ENCODE results near the gene PRKG1. TPM values are rescaled to one million over a fixed set of nuclear protein-coding genes. Genes with fewer than 3 reads are reported as not detected.

The PRKG1 gene
- total RNA-seq, 2 donors from 2014 or later: 145 to 381 TPM

DNA sequence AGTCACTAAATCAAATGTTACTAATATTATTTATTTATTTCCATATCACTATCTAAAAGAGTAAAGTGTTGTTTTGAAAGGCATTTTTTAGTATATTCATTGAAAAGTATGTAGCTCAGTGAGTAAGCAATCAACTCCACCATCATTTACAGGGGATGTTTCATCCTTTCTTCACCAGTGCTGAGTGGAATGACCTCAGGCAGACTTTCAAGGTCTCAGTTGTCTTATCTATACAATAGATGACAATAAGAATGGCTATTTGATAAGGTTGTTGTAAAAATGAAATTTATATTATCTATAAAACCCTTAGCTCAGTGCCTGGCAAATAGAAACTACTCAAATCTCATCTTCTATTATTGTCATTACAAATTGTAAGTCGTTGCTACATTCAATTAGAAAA is 829.4 kb downstream of the PRKG1 start:
- DNase-seq (ENCODE audit: low spot score): no peak
- Histone ChIP-seq H3K4me1 (ENCODE audit: control insufficient read depth in 1 of 2, low read depth in 2 of 2) (peaks cover 8 to 19% of the 10 kb centered on the region in 2 donors), H3K4me3 (no peak overlapping the region), H3K9me3 (no peaks in the 10 kb centered on the region), H3K27me3 (replicated peaks; ENCODE audit: insufficient read depth) (no peaks in the 10 kb centered on the region), H3K36me3 (no peaks in the 10 kb centered on the region), H3K27ac (no peak overlapping the region)
- TF ChIP-seq, protein P1, sequence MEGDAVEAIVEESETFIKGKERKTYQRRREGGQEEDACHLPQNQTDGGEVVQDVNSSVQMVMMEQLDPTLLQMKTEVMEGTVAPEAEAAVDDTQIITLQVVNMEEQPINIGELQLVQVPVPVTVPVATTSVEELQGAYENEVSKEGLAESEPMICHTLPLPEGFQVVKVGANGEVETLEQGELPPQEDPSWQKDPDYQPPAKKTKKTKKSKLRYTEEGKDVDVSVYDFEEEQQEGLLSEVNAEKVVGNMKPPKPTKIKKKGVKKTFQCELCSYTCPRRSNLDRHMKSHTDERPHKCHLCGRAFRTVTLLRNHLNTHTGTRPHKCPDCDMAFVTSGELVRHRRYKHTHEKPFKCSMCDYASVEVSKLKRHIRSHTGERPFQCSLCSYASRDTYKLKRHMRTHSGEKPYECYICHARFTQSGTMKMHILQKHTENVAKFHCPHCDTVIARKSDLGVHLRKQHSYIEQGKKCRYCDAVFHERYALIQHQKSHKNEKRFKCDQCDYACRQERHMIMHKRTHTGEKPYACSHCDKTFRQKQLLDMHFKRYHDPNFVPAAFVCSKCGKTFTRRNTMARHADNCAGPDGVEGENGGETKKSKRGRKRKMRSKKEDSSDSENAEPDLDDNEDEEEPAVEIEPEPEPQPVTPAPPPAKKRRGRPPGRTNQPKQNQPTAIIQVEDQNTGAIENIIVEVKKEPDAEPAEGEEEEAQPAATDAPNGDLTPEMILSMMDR (IDR thresholded peaks at IDR 0.05): no peak
- ATAC-seq (ENCODE audit: insufficient number of reproducible peaks, low FRiP score, low read depth): no peak

DNA sequence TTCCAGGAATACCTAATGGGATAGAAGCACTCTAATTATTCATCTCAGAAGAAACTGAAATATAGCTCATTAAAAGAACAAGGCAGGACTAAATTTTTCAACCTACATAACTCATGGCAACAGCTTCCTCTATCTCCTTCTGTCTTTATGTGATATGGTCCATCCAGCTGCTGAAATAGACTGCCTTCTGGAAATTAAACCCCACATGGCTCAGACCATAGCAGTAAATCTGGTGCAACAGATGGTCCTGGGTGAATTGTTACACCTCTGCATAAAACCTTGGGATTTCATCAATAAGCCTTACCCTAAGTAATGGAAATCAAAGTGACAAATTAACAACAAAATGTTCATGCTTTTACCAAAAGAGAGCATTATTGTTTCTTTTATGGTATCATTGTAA is 830.7 kb downstream of the PRKG1 start:
- Histone ChIP-seq H3K36me3 (no peaks in the 10 kb centered on the region), H3K27ac (no peak overlapping the region), H3K27me3 (replicated peaks; ENCODE audit: insufficient read depth) (no peaks in the 10 kb centered on the region), H3K4me1 (ENCODE audit: control insufficient read depth in 1 of 2, low read depth in 2 of 2) (peaks cover 11 to 19% of the 10 kb centered on the region in 2 donors), H3K9me3 (no peaks in the 10 kb centered on the region), H3K4me3 (no peak overlapping the region)
- ATAC-seq (ENCODE audit: insufficient number of reproducible peaks, low FRiP score, low read depth): no peak
- DNase-seq (ENCODE audit: low spot score): no peak
- TF ChIP-seq, protein P1 (IDR thresholded peaks at IDR 0.05): no peak

DNA sequence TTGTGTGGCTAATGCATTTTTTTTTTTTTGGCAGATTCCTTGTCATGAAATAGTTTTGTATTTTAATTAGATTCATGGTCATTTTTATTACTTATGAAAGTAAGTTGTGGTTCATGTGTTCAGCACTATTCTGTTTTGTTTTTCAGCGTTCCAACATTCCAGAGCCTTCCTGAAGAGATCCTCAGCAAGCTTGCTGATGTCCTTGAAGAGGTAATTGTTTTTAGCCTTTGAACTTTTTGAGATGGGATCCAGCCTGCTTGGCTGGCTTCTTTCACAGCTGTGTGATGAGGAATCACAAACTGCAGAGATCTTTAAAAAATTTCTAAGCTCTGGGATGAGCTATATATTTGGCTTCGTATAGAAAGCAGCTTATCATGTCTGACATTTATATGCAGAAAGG is 833.1 kb downstream of the PRKG1 start:
- ATAC-seq (ENCODE audit: insufficient number of reproducible peaks, low FRiP score, low read depth) (no peak), DNase-seq (ENCODE audit: low spot score) (no peak)
- no peaks in the 10 kb centered on the region for H3K27me3 ChIP-seq (replicated peaks; ENCODE audit: insufficient read depth)
- TF ChIP-seq, protein P1 (IDR thresholded peaks at IDR 0.05): no peak
- peaks cover 19 to 39% of the 10 kb centered on the region in 2 donors for H3K4me1 ChIP-seq (ENCODE audit: control insufficient read depth in 1 of 2, low read depth in 2 of 2)
- no peaks in the 10 kb centered on the region for H3K36me3 ChIP-seq
- H3K27ac ChIP-seq: no peak overlapping the region
- H3K9me3 ChIP-seq: no peaks in the 10 kb centered on the region
- H3K4me3 ChIP-seq: no peak overlapping the region

DNA sequence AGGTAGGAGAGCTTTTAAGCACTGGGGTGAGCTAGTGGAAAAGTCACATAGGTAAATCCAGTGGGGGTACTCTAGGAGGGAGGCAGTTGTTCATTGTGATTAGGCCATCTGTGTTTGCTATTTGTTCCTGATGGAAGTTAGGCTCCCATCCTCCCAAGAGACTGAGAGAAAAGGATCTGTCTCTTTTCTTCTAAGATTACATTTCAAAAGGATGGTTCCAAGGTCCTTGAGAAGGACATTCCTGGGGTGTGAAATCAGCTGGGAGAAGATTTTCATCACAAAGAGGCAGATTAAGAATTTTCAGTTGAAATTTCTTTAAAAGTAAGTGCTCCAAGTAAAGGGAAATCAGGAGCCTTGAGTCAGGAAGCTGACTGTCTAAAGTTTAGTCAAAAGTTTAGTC is 835.9 kb downstream of the PRKG1 start:
- Histone ChIP-seq H3K9me3 (no peaks in the 10 kb centered on the region), H3K27me3 (replicated peaks; ENCODE audit: insufficient read depth) (no peaks in the 10 kb centered on the region), H3K36me3 (no peaks in the 10 kb centered on the region), H3K27ac (no peak overlapping the region), H3K4me3 (no peak overlapping the region), H3K4me1 (ENCODE audit: control insufficient read depth in 1 of 2, low read depth in 2 of 2) (peaks cover 19 to 51% of the 10 kb centered on the region in 2 donors)
- DNase-seq (ENCODE audit: low spot score): no peak
- ATAC-seq (ENCODE audit: insufficient number of reproducible peaks, low FRiP score, low read depth): no peak
- TF ChIP-seq, protein P1 (IDR thresholded peaks at IDR 0.05): no peak

DNA sequence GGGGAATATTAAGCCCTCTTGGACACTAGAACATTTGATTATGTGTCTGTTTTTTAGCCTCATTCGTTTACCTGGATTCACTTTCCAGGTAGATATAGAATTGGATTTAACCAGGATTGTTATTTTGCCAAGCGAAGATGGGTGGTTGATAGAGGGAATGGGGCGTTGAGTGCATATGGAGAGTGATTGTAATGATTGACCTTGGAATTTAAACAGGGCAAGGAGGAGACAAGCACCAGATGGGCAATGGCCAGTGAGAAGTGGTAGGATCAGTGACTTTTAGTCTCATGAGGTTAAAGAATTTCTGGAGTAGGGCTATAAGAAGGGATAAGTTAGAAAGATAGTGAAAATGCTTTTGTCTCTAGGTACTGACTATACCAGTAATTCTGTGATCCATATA is 836.3 kb downstream of the PRKG1 start:
- TF ChIP-seq, protein P1 (IDR thresholded peaks at IDR 0.05): no peak
- ATAC-seq (ENCODE audit: insufficient number of reproducible peaks, low FRiP score, low read depth) (no peak), DNase-seq (ENCODE audit: low spot score) (no peak)
- no peaks in the 10 kb centered on the region for H3K36me3 ChIP-seq
- peaks cover 19 to 55% of the 10 kb centered on the region in 2 donors for H3K4me1 ChIP-seq (ENCODE audit: control insufficient read depth in 1 of 2, low read depth in 2 of 2)
- H3K27ac ChIP-seq: no peak overlapping the region
- H3K9me3 ChIP-seq: no peaks in the 10 kb centered on the region
- H3K4me3 ChIP-seq: no peak overlapping the region
- H3K27me3 ChIP-seq (replicated peaks; ENCODE audit: insufficient read depth): no peaks in the 10 kb centered on the region

Data from thoracic aorta (tissue), 2 donors.